GM18505 (cell line): Measurements from ENCODE around the gene PSTK.

Source experiments
- ATAC-seq: cut with Tn5 transposase; IDR thresholded peaks from one replicate; pipeline ENCODE4 v1.9.1; 2021; ENCODE audit not compliant: unreplicated experiment
- POLR2A ChIP-seq: IDR thresholded peaks from 4 replicates; pipeline ENCODE4 v1.6.1; 2011; ENCODE audit warnings: borderline replicate concordance; ENCODE audit not compliant: insufficient read depth, insufficient read length; ENCODE audit errors: extremely low read depth

The PSTK gene

GRCh38 chr10:122999347-122999746 lies 19.1 kb downstream of the PSTK start:
- ATAC-seq = no peak
- TF ChIP-seq POLR2A = no peak

- TF ChIP-seq POLR2A = no peak
- ATAC-seq = no peak
These were observed 20.0 kb downstream of the PSTK start for GRCh38 chr10:123000155-123000554.

- ATAC-seq = no peak
- TF ChIP-seq POLR2A = no peak
These were observed 21.2 kb downstream of the PSTK start for GRCh38 chr10:123001370-123001769.

GRCh38 chr10:123004298-123004697 lies 24.1 kb downstream of the PSTK start:
- no peak for TF ChIP-seq POLR2A
- ATAC-seq = no peak

- ATAC-seq = no peak
- TF ChIP-seq POLR2A = no peak
These were observed 27.6 kb downstream of the PSTK start for GRCh38 chr10:123007558-123008354.

- peak; percentile 86 for ATAC-seq
- TF ChIP-seq POLR2A = peak; percentile 95
These were observed 28.3 kb downstream of the PSTK start, which contains the start of the genes ACADSB and IKZF5 for GRCh38 chr10:123008355-123009104. Gene ACADSB (plus strand): TSS chr10:123009006. CDS start chr10:123009030, 24 bp downstream. Gene IKZF5 (minus strand): TSS chr10:123008795. CDS start chr10:122998625, 10,170 bp downstream.

GRCh38 chr10:123009105-123009820 lies 29.1 kb downstream of the PSTK start:
- peak; percentile 6 for ATAC-seq
- no peak for TF ChIP-seq POLR2A

GRCh38 chr10:123011987-123012386 lies 31.8 kb downstream of the PSTK start:
- no peak for ATAC-seq
- no peak for TF ChIP-seq POLR2A

GRCh38 chr10:123013456-123014419 lies 33.5 kb downstream of the PSTK start:
- no peak for TF ChIP-seq POLR2A
- ATAC-seq = no peak

- no peak for TF ChIP-seq POLR2A
- no peak for ATAC-seq
These were observed 34.6 kb downstream of the PSTK start for GRCh38 chr10:123014772-123015171.

GRCh38 chr10:123016228-123016627 lies 36.0 kb downstream of the PSTK start:
- TF ChIP-seq POLR2A = no peak
- ATAC-seq = no peak
